H1 (cell line): ENCODE measurements around the gene MYBPH. TPM values are rescaled to one million over a fixed set of nuclear protein-coding genes. Genes with fewer than 3 reads are reported as not detected.

Experiments
- ASH2L ChIP-seq: fragments of 200-600, 300-600 bp; sonication (generic); IDR thresholded peaks from one replicate; pipeline ENCODE4 v1.7.1; 2017; ENCODE audit warnings: low read length
- POLR2A ChIP-seq, 2 experiments: IDR thresholded peaks; 1 replicate in 1 of 2; 2 replicates in 1 of 2; pipeline ENCODE4 v1.6.1; 2011; ENCODE audit warnings: low read depth in 2 of 2, low read length in 2 of 2, mild to moderate bottlenecking in 2 of 2; ENCODE audit errors: control extremely low read depth in 1 of 2
- TAF1 ChIP-seq: IDR thresholded peaks from 2 replicates; pipeline ENCODE4 v1.6.1; 2011; ENCODE audit warnings: mild to moderate bottlenecking, low read depth, low read length
- TBP ChIP-seq: IDR thresholded peaks from 2 replicates; pipeline ENCODE4 v1.6.1; 2011; ENCODE audit warnings: low read depth, low read length, improper control_type of control experiment
- TCF12 ChIP-seq: IDR thresholded peaks from 2 replicates; pipeline ENCODE4 v1.6.1; 2011; ENCODE audit warnings: low read depth, mild to moderate bottlenecking, low read length
- polyA plus RNA-seq, 7 experiments: library from polyadenylated mRNA; depleted of rRNA in 3 of 7; stranded (reverse) in 5 of 7; unstranded in 2 of 7; fragments of >200 nt in 5 of 7; fragments of 200-250 nt in 2 of 7; gene quantifications; 1 replicate in 5 of 7; 2 replicates in 1 of 7; 4 replicates in 1 of 7; pipeline versions ENCODE4 v1.2.1 to v1.2.3, GENCODE V29; 2011 to 2013; ENCODE audit warnings: missing spikeins in 2 of 7, mixed read lengths in 2 of 7
- total RNA-seq: library from RNA; stranded (reverse); fragmentation: NEBNext Ultra II Directional; extraction: Animal tissue kit (Norgen Biotek cat#: 25700); gene quantifications from 2 replicates; pipeline ENCODE4 v1.2.1, GENCODE V29; 2021
- TF ChIP-seq, protein P1 (sequence below): IDR thresholded peaks from 2 replicates; pipeline ENCODE4 v1.6.1; 2011; ENCODE audit warnings: low read length, improper control_type of control experiment

The MYBPH gene
- total and polyA plus RNA-seq, 2 of the 8 experiments (the other 6 are each of a cell fraction or from before 2014, with no cell fraction given): not detected

DNA sequence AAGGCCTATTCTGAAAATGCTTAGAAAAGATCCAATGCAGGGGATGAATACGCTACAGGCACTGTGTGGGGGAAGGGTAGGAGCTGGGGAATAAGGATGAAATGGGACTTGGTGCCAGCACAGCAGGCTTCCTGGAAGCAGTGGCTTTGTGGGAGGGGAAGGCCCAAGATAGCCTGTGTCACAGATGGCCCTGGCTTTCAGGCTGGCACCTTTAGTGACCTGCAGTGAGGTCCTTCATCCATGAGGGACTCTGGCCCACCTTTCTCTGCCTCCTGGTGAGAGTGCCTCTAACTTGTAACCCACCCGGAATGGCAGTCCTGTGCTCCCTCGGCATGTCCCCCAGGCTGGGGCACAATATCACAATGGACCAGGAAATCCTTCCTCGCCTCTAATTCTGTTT lies 10.0 kb upstream of the MYBPH start (continued):
- TF ChIP-seq TBP: no peak
- TF ChIP-seq, protein P1, sequence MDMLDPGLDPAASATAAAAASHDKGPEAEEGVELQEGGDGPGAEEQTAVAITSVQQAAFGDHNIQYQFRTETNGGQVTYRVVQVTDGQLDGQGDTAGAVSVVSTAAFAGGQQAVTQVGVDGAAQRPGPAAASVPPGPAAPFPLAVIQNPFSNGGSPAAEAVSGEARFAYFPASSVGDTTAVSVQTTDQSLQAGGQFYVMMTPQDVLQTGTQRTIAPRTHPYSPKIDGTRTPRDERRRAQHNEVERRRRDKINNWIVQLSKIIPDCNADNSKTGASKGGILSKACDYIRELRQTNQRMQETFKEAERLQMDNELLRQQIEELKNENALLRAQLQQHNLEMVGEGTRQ: no peak
- TF ChIP-seq TCF12: no peak
- no peak for TF ChIP-seq ASH2L
- no peak for TF ChIP-seq TAF1
- TF ChIP-seq POLR2A (IDR thresholded peaks at IDR 0.05; ENCODE audit: control extremely low read depth in 1 of 2, low read depth in 2 of 2, low read length in 2 of 2): no peak
